H9 (cell line): ENCODE results near the gene SLC16A3. TPM values are rescaled to one million over a fixed set of nuclear protein-coding genes. Genes with fewer than 3 reads are reported as not detected.

Source experiments
- DNase-seq: peaks from one replicate; pipeline ENCODE4 v3.0.0-alpha.2; 2017
- H2AFZ ChIP-seq: one replicate; pipeline ENCODE4 v1.6.1; 2013; ENCODE audit warnings: mild to moderate bottlenecking, low read length, control low read depth, moderate library complexity
- H2AK5ac ChIP-seq: 2 replicates; pipeline ENCODE4 v1.6.1; 2013; ENCODE audit warnings: low read length, control low read depth, mixed read lengths; ENCODE audit not compliant: insufficient read length
- H2BK120ac ChIP-seq: one replicate; pipeline ENCODE4 v1.6.1; 2013; ENCODE audit warnings: low read depth, mild to moderate bottlenecking, low read length, control low read depth, inconsistent platforms; ENCODE audit not compliant: poor library complexity, severe bottlenecking
- H2BK12ac ChIP-seq: 2 replicates; pipeline ENCODE4 v1.6.1; 2013; ENCODE audit warnings: low read length, control low read depth, mixed read lengths, low read depth; ENCODE audit not compliant: insufficient read length
- H2BK15ac ChIP-seq: 2 replicates; pipeline ENCODE4 v1.6.1; 2013; ENCODE audit warnings: low read depth, low read length, control low read depth
- H2BK20ac ChIP-seq: one replicate; pipeline ENCODE4 v1.6.1; 2013; ENCODE audit warnings: low read depth, mild to moderate bottlenecking, low read length, control low read depth, inconsistent platforms; ENCODE audit not compliant: poor library complexity, severe bottlenecking
- H2BK5ac ChIP-seq: 2 replicates; pipeline ENCODE4 v1.6.1; 2013; ENCODE audit warnings: low read length, control low read depth, mixed read lengths; ENCODE audit not compliant: insufficient read length
- H3K14ac ChIP-seq: 2 replicates; pipeline ENCODE4 v1.6.1; 2013; ENCODE audit warnings: low read length, control low read depth; ENCODE audit not compliant: insufficient read depth
- H3K18ac ChIP-seq: 2 replicates; pipeline ENCODE4 v1.6.1; 2013; ENCODE audit warnings: low read depth, mild to moderate bottlenecking, mixed read lengths, low read length, control low read depth; ENCODE audit not compliant: insufficient read length
- H3K23ac ChIP-seq: 2 replicates; pipeline ENCODE4 v1.6.1; 2013; ENCODE audit warnings: low read length, control low read depth, mixed read lengths, low read depth; ENCODE audit not compliant: insufficient read length
- H3K23me2 ChIP-seq: 2 replicates; pipeline ENCODE4 v1.6.1; 2013; ENCODE audit warnings: low read depth, mild to moderate bottlenecking, mixed read lengths, low read length, control low read depth; ENCODE audit not compliant: insufficient read length, poor library complexity, severe bottlenecking
- H3K27ac ChIP-seq: 2 replicates; pipeline ENCODE4 v1.5.1; 2013; ENCODE audit warnings: low read length, control low read depth, mixed read lengths, low read depth; ENCODE audit not compliant: insufficient read length
- H3K27me3 ChIP-seq: 2 replicates; pipeline ENCODE4 v1.6.1; 2013; ENCODE audit warnings: low read length, control low read depth, inconsistent platforms; ENCODE audit not compliant: insufficient read depth
- H3K4ac ChIP-seq: 2 replicates; pipeline ENCODE4 v1.6.1; 2013; ENCODE audit warnings: low read depth, mild to moderate bottlenecking, control low read depth, inconsistent platforms, low read length, moderate library complexity
- H3K4me1 ChIP-seq: 2 replicates; pipeline ENCODE4 v1.6.1; 2013; ENCODE audit warnings: low read length, control low read depth, inconsistent platforms; ENCODE audit not compliant: insufficient read depth
- H3K4me2 ChIP-seq: 2 replicates; pipeline ENCODE4 v1.6.1; 2013; ENCODE audit warnings: low read length, control low read depth, mixed read lengths; ENCODE audit not compliant: insufficient read length, insufficient read depth
- H3K56ac ChIP-seq: 2 replicates; pipeline ENCODE4 v1.6.1; 2013; ENCODE audit warnings: low read depth, mild to moderate bottlenecking, mixed read lengths, low read length, control low read depth; ENCODE audit not compliant: insufficient read length
- H3K79me1 ChIP-seq: 2 replicates; pipeline ENCODE4 v1.6.1; 2013; ENCODE audit warnings: low read depth, mild to moderate bottlenecking, moderate library complexity, low read length, control low read depth, inconsistent platforms; ENCODE audit not compliant: insufficient read depth, poor library complexity, severe bottlenecking
- H3K79me2 ChIP-seq: 2 replicates; pipeline ENCODE4 v1.6.1; 2013; ENCODE audit warnings: low read length, control low read depth, inconsistent platforms; ENCODE audit not compliant: insufficient read depth
- H3K9ac ChIP-seq: 2 replicates; pipeline ENCODE4 v1.6.1; 2013; ENCODE audit warnings: low read length, control low read depth, mixed read lengths; ENCODE audit not compliant: insufficient read length; ENCODE audit errors: extremely low read depth
- H3K9me3 ChIP-seq: one replicate; pipeline ENCODE4 v1.6.1; 2013; ENCODE audit warnings: low read depth, low read length, inconsistent platforms; ENCODE audit not compliant: control insufficient read depth
- H3T11ph ChIP-seq: one replicate; pipeline ENCODE4 v1.6.1; 2013; ENCODE audit warnings: mild to moderate bottlenecking, low read length, control low read depth, inconsistent platforms
- H4K20me1 ChIP-seq: one replicate; pipeline ENCODE4 v1.6.1; 2013; ENCODE audit not compliant: control insufficient read depth, insufficient read length, insufficient read depth
- H4K5ac ChIP-seq: 2 replicates; pipeline ENCODE4 v1.6.1; 2013; ENCODE audit warnings: low read depth, mild to moderate bottlenecking, mixed read lengths, low read length, control low read depth; ENCODE audit not compliant: insufficient read length
- H4K8ac ChIP-seq: replicated peaks from 2 replicates; pipeline ENCODE4 v1.6.1; 2013; ENCODE audit warnings: low read length, control low read depth, mixed read lengths, low read depth; ENCODE audit not compliant: insufficient read length
- H4K91ac ChIP-seq: 2 replicates; pipeline ENCODE4 v1.6.1; 2013; ENCODE audit warnings: low read depth, mild to moderate bottlenecking, moderate library complexity, mixed read lengths, low read length, control low read depth; ENCODE audit not compliant: insufficient read length
- H3K27ac Mint-ChIP-seq, 3 experiments: 2 replicates in 2 of 3; 3 replicates in 1 of 3; pipeline ENCODE4 v1.8.0; 2020 to 2021; ENCODE audit warnings: mixed read lengths in 3 of 3, mild to moderate bottlenecking in 1 of 3, moderate library complexity in 1 of 3
- H3K27me3 Mint-ChIP-seq: 2 replicates; pipeline ENCODE4 v1.8.0; 2021; ENCODE audit warnings: low read depth, mild to moderate bottlenecking, moderate library complexity, mixed read lengths
- H3K36me3 Mint-ChIP-seq, 3 experiments: 2 replicates in 2 of 3; 3 replicates in 1 of 3; pipeline ENCODE4 v1.8.0; 2020 to 2021; ENCODE audit warnings: low read depth in 3 of 3, mixed read lengths in 3 of 3; ENCODE audit not compliant: insufficient read depth in 1 of 3
- H3K4me1 Mint-ChIP-seq, 2 experiments: 2 replicates each; pipeline ENCODE4 v1.8.0; 2020; ENCODE audit warnings: mixed read lengths in 2 of 2
- H3K4me3 Mint-ChIP-seq, 2 experiments: 2 replicates in 1 of 2; 3 replicates in 1 of 2; pipeline ENCODE4 v1.8.0; 2020 to 2021; ENCODE audit warnings: mild to moderate bottlenecking in 2 of 2, mixed read lengths in 2 of 2, moderate library complexity in 1 of 2
- H3K9me3 Mint-ChIP-seq, 2 experiments: 2 replicates in 1 of 2; 3 replicates in 1 of 2; pipeline ENCODE4 v1.8.0; 2020; ENCODE audit warnings: mild to moderate bottlenecking in 2 of 2, mixed read lengths in 2 of 2, moderate library complexity in 1 of 2
- WGBS: extraction: QIAGEN DNeasy Blood & Tissue Kit; methylation state at CpG from one replicate; pipeline ENCODE4 v1.1.7; 2013; ENCODE audit warnings: missing lambda C conversion rate, low lambda C conversion rate, mixed read lengths; ENCODE audit not compliant: insufficient read length; ENCODE audit errors: extremely low coverage; 5-methylcytosine and 5-hydroxymethylcytosine counted together
- total RNA-seq: library from RNA; stranded (reverse); gene quantifications from 2 replicates; pipeline ENCODE4 v1.2.1, GENCODE V29; 2021
- TF ChIP-seq, protein P1 (sequence below): fragments of 200-600 bp; sonication (generic); conservative IDR thresholded peaks from 3 replicates; pipeline ENCODE4 v1.8.0; 2021; ENCODE audit warnings: antibody characterized with exemption, mild to moderate bottlenecking

SLC16A3 gene
- total RNA-seq, 1 experiment from 2014 or later: 28.4 TPM

DNA sequence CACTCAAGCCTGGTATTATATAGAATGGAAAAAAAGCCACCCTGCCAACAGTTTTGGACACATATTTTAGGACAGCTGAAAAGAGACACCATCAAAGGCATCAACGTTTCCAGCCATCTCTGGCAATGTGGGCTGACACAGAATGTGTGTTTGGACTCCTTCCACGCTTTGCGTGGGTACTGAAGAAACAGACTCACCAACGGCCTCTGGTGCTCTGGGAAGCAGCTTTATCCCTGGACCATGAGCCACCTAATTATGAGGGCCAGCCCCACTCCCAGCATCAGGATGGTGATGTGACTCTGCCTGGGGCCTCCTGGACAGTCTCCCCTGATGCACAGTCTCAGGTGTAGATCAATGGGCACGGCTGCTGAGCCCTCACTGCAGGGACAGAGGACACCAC lies 44.1 kb upstream of the SLC16A3 start:
- no peaks in the 10 kb centered on the region for H3K9me3 Mint-ChIP-seq
- WGBS: no CpG with 5 or more reads among the region's 5 CpGs
- H3K18ac ChIP-seq: no peak overlapping the region

More for the DNA sequence above, 44.1 kb upstream of the SLC16A3 start:
- H3K27ac Mint-ChIP-seq: no peak overlapping the region
- no peaks in the 10 kb centered on the region for H3K4me1 ChIP-seq
- H3K4ac ChIP-seq: no peak overlapping the region
- no peaks in the 10 kb centered on the region; the same call in 1 of the 2 replicates for H3K27me3 ChIP-seq
- peaks cover 61% of the 10 kb centered on the region for H3K27me3 Mint-ChIP-seq
- H3K79me1 ChIP-seq: no peaks in the 10 kb centered on the region
- no peak overlapping the region for H3K23ac ChIP-seq
- no peak overlapping the region for H3K4me3 Mint-ChIP-seq
- no peak overlapping the region for H2BK15ac ChIP-seq
- no peak overlapping the region for H3K9ac ChIP-seq
- no peak overlapping the region for H3K56ac ChIP-seq
- no peak overlapping the region for H2AK5ac ChIP-seq
- no peak overlapping the region for H3K27ac ChIP-seq
- no peak overlapping the region for H2BK12ac ChIP-seq
- no peak for DNase-seq
- H2BK5ac ChIP-seq: no peak overlapping the region
- H4K20me1 ChIP-seq: no peaks in the 10 kb centered on the region
- H3K79me2 ChIP-seq: no peaks in the 10 kb centered on the region
- H4K8ac ChIP-seq: no peak overlapping the region
- H3K4me1 Mint-ChIP-seq: no peaks in the 10 kb centered on the region
- H4K5ac ChIP-seq: no peak overlapping the region
- no peak overlapping the region for H3T11ph ChIP-seq
- H2BK20ac ChIP-seq: no peak overlapping the region
- no peak overlapping the region for H3K14ac ChIP-seq
- H2BK120ac ChIP-seq: no peak overlapping the region
- no peak overlapping the region for H3K4me2 ChIP-seq
- peaks cover 3 to 11% (median 9%) of the 10 kb centered on the region in 3 experiments; a peak in 6 of 7 replicates for H3K36me3 Mint-ChIP-seq
- H4K91ac ChIP-seq: no peak overlapping the region
- no peaks in the 10 kb centered on the region for H3K23me2 ChIP-seq
- TF ChIP-seq, protein P1, sequence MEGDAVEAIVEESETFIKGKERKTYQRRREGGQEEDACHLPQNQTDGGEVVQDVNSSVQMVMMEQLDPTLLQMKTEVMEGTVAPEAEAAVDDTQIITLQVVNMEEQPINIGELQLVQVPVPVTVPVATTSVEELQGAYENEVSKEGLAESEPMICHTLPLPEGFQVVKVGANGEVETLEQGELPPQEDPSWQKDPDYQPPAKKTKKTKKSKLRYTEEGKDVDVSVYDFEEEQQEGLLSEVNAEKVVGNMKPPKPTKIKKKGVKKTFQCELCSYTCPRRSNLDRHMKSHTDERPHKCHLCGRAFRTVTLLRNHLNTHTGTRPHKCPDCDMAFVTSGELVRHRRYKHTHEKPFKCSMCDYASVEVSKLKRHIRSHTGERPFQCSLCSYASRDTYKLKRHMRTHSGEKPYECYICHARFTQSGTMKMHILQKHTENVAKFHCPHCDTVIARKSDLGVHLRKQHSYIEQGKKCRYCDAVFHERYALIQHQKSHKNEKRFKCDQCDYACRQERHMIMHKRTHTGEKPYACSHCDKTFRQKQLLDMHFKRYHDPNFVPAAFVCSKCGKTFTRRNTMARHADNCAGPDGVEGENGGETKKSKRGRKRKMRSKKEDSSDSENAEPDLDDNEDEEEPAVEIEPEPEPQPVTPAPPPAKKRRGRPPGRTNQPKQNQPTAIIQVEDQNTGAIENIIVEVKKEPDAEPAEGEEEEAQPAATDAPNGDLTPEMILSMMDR: no peak
- H2AFZ ChIP-seq: no peak overlapping the region
- H3K9me3 ChIP-seq: no peaks in the 10 kb centered on the region
